DND-41 (cell line): ENCODE results near the gene RAD9A.
A peak's percentile ranks its signal among the peaks of the same experiment; 100 is the strongest.

Experiments used
- ATAC-seq: fragments of 200-7000 bp; cut with Tn5 transposase; 3 replicates; pipeline ENCODE4 v1.9.1; 2021; ENCODE audit warnings: low read depth; ENCODE audit not compliant: insufficient read depth
- DNase-seq: peaks from one replicate; pipeline ENCODE4 v3.0.0-alpha.2; 2020
- H2AFZ ChIP-seq: 2 replicates; pipeline ENCODE4 v1.6.0; 2012; ENCODE audit warnings: low read depth, low read length
- H3K27ac ChIP-seq: 2 replicates; pipeline ENCODE4 v1.5.1; 2012; ENCODE audit warnings: low read length, inconsistent platforms
- H3K27me3 ChIP-seq: fragments of 200-600 bp; sonication (generic); 2 replicates; pipeline ENCODE4 v1.6.0; 2012; ENCODE audit warnings: low read length, mild to moderate bottlenecking, inconsistent platforms; ENCODE audit not compliant: insufficient read depth, poor library complexity
- H3K36me3 ChIP-seq: 2 replicates; pipeline ENCODE4 v1.5.1; 2012; ENCODE audit warnings: low read length, inconsistent platforms; ENCODE audit not compliant: insufficient read depth
- H3K4me1 ChIP-seq: 2 replicates; pipeline ENCODE4 v1.5.1; 2012; ENCODE audit warnings: mild to moderate bottlenecking, low read length; ENCODE audit not compliant: insufficient read depth
- H3K4me2 ChIP-seq: 2 replicates; pipeline ENCODE4 v1.6.0; 2012; ENCODE audit warnings: mild to moderate bottlenecking, moderate library complexity, low read length, inconsistent platforms; ENCODE audit not compliant: insufficient read depth
- H3K4me3 ChIP-seq, 2 experiments: fragments of 200-600 bp in 1 of 2; shearing (Covaris generic) in 1 of 2; 2 replicates each; pipeline ENCODE4 v1.5.1; 2012 to 2016; ENCODE audit warnings: inconsistent platforms in 2 of 2, low read length in 2 of 2, mild to moderate bottlenecking in 2 of 2, low read depth in 1 of 2, moderate library complexity in 1 of 2
- H3K79me2 ChIP-seq: 2 replicates; pipeline ENCODE4 v1.6.0; 2012; ENCODE audit warnings: low read length, inconsistent platforms; ENCODE audit not compliant: insufficient read depth
- H3K9ac ChIP-seq: 2 replicates; pipeline ENCODE4 v1.6.0; 2012; ENCODE audit warnings: low read depth, mild to moderate bottlenecking, inconsistent platforms, low read length, moderate library complexity
- H3K9me3 ChIP-seq: 2 replicates; pipeline ENCODE4 v1.5.1; 2012; ENCODE audit warnings: low read length, moderate library complexity, mild to moderate bottlenecking, inconsistent platforms; ENCODE audit not compliant: insufficient read depth, severe bottlenecking
- H4K20me1 ChIP-seq: 2 replicates; pipeline ENCODE4 v1.6.0; 2012; ENCODE audit warnings: low read length; ENCODE audit not compliant: insufficient read depth
- EZH2 ChIP-seq: IDR thresholded peaks from 3 replicates; pipeline ENCODE4 v1.6.1; 2012; ENCODE audit warnings: borderline replicate concordance, low read depth, mild to moderate bottlenecking, moderate library complexity, low read length, inconsistent platforms; ENCODE audit not compliant: severe bottlenecking
- TF ChIP-seq, protein P1 (sequence below): IDR thresholded peaks from 2 replicates; pipeline ENCODE4 v1.5.1; 2012; ENCODE audit warnings: borderline replicate concordance, low read length, moderate library complexity, mild to moderate bottlenecking; ENCODE audit not compliant: poor library complexity, severe bottlenecking; ENCODE audit errors: extremely low read depth

Gene RAD9A

DNA sequence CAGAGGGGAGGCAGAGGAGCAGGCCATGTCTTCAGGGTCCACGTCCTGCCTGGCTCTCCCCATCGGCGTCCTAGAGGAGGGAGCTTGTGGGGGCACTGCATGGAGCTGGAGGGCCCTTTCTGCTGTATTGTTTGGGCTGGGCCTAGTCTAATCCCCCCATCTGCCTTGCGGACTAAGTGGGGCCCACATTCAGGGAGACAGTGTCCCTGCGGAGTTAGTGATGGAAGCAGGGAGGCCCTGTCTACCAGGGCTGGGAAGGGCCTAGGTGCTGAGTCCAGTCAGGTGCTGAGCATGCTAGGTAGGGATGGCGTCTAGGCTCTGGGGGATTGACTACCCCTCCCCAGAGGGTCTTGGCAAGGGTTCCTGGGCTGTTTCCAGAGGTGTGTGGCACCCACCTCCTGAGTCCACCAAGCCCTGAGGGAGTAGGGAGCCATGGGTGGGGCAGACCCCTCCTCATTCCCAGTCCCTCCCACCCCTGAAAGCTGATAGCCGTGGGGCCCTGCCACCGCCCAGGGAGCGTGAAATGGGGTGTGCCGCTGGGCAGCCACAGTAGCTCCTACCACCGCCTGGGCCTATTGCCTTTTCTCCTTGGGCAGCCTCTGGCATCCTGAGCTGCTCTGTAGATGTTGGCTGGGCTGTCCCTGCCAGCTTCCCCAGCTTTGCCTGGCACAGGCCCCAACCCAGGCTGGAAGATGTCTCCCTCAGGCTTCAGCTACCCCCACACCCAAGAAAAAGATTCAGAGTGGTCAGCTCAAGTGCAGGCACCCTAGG is 36.6 kb upstream of the RAD9A start:
- no peaks in the 10 kb centered on the region; the same call in 1 of the 2 replicates for H3K36me3 ChIP-seq
- H3K27me3 ChIP-seq, result no peaks in the 10 kb centered on the region
- no peaks in the 10 kb centered on the region for H3K9me3 ChIP-seq
- H3K4me3 ChIP-seq, result no peak overlapping the region
- no peaks in the 10 kb centered on the region for H4K20me1 ChIP-seq
- DNase-seq (no peak), ATAC-seq (no peak)
- no peak overlapping the region for H3K9ac ChIP-seq
- no peak overlapping the region for H3K4me2 ChIP-seq
- peaks cover 38% of the 10 kb centered on the region for H3K4me1 ChIP-seq
- H2AFZ ChIP-seq, result no peak overlapping the region
- peaks cover 8% of the 10 kb centered on the region for H3K79me2 ChIP-seq
- no peak overlapping the region for H3K27ac ChIP-seq
- TF ChIP-seq, protein P1, sequence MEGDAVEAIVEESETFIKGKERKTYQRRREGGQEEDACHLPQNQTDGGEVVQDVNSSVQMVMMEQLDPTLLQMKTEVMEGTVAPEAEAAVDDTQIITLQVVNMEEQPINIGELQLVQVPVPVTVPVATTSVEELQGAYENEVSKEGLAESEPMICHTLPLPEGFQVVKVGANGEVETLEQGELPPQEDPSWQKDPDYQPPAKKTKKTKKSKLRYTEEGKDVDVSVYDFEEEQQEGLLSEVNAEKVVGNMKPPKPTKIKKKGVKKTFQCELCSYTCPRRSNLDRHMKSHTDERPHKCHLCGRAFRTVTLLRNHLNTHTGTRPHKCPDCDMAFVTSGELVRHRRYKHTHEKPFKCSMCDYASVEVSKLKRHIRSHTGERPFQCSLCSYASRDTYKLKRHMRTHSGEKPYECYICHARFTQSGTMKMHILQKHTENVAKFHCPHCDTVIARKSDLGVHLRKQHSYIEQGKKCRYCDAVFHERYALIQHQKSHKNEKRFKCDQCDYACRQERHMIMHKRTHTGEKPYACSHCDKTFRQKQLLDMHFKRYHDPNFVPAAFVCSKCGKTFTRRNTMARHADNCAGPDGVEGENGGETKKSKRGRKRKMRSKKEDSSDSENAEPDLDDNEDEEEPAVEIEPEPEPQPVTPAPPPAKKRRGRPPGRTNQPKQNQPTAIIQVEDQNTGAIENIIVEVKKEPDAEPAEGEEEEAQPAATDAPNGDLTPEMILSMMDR, result no peak
- TF ChIP-seq EZH2, result no peak

DNA sequence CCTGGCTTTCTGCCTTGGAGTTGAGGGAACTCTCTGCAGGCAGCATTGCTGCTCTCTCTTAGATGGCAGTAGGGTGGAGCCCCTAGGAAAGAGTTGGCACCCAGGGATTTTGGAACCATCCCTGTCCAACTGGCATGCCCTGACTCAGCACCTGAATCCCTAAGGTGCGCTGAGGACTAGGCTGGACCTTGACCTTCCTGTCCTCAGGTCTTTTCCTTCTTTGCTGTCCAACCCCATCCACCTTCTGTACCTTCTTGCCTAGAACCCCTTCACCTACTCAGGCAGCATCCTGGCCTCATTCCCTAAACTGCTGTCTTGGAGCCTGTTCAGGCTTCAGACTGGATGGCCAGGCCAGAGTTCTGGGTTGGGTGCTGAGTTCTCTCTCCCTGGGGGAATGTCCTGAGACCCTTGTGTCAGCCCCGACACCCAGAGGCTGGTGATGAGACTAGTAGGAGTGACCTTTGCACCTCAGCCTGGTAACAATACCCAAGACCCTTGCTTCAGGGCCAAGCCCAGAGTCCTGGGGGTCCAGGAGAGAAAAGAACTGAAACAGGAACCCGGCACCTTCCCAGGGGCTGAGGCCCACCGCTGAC is 35.9 kb upstream of the RAD9A start:
- no peaks in the 10 kb centered on the region for H4K20me1 ChIP-seq
- TF ChIP-seq, protein P1, result no peak
- TF ChIP-seq EZH2, result no peak
- H3K4me1 ChIP-seq, result peaks cover 38% of the 10 kb centered on the region
- H3K27ac ChIP-seq, result no peak overlapping the region
- DNase-seq (no peak), ATAC-seq (no peak)
- no peaks in the 10 kb centered on the region; the same call in 1 of the 2 replicates for H3K36me3 ChIP-seq
- no peaks in the 10 kb centered on the region for H3K27me3 ChIP-seq
- H3K9me3 ChIP-seq, result no peaks in the 10 kb centered on the region
- H3K4me2 ChIP-seq, result no peak overlapping the region; the same call in 1 of the 2 replicates
- H2AFZ ChIP-seq, result no peak overlapping the region
- peak overlapping the region; percentile 8; the same call in 1 of the 2 replicates for H3K9ac ChIP-seq
- H3K79me2 ChIP-seq, result peaks cover 8% of the 10 kb centered on the region
- H3K4me3 ChIP-seq, result no peak overlapping the region

DNA sequence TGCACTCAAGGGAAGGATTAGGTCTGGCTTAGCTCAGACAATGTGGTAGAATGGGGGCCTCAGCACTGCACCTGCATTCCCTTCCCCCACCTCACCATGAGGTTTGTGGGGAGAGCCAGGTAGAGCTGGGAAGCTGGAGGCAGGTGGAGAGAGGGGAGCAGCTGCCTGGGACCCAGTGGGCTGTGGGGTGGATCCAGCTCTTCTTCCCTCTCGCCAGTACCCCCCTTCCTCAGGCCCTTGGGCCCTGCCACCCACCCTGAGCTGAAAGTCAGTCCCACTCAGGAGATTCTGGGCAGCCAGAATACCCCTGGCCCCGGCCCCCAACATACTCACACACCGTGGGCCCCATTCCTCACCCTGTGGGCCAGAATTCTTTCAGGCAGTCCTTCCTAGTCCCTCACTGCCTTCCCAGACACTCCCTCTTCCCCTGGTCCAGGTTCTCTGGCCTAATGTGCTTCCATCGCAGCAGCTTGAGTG is 35.4 kb upstream of the RAD9A start:
- peak overlapping the region; percentile 8; the same call in 1 of the 2 replicates for H3K9ac ChIP-seq

More for the DNA sequence above, 35.4 kb upstream of the RAD9A start:
- peak overlapping the region; percentile 40 for H2AFZ ChIP-seq
- peaks cover 8% of the 10 kb centered on the region for H3K79me2 ChIP-seq
- TF ChIP-seq, protein P1, result no peak
- TF ChIP-seq EZH2, result no peak
- no peaks in the 10 kb centered on the region for H3K9me3 ChIP-seq
- ATAC-seq, result no peak
- no peak overlapping the region for H3K27ac ChIP-seq
- H3K4me3 ChIP-seq, result no peak overlapping the region
- H3K4me2 ChIP-seq, result peak overlapping the region; percentile 36
- no peaks in the 10 kb centered on the region for H3K27me3 ChIP-seq
- DNase-seq, result no peak
- no peaks in the 10 kb centered on the region; the same call in 1 of the 2 replicates for H3K36me3 ChIP-seq
- peaks cover 36% of the 10 kb centered on the region for H3K4me1 ChIP-seq
- no peaks in the 10 kb centered on the region for H4K20me1 ChIP-seq
